Measurements from ENCODE around the gene CHRNA4. TPM values are rescaled to one million over a fixed set of nuclear protein-coding genes. Genes with fewer than 3 reads are reported as not detected.
"Not testable (repeated sequence)": the region's sequence is repeated elsewhere in the genome, so short reads cannot be mapped to it uniquely, and the experiment has no call there.

CHRNA4 gene
- total and polyA plus RNA-seq, 2 donors (not counting 1 experiment from before 2014, with no cell fraction given): not detected

DNA sequence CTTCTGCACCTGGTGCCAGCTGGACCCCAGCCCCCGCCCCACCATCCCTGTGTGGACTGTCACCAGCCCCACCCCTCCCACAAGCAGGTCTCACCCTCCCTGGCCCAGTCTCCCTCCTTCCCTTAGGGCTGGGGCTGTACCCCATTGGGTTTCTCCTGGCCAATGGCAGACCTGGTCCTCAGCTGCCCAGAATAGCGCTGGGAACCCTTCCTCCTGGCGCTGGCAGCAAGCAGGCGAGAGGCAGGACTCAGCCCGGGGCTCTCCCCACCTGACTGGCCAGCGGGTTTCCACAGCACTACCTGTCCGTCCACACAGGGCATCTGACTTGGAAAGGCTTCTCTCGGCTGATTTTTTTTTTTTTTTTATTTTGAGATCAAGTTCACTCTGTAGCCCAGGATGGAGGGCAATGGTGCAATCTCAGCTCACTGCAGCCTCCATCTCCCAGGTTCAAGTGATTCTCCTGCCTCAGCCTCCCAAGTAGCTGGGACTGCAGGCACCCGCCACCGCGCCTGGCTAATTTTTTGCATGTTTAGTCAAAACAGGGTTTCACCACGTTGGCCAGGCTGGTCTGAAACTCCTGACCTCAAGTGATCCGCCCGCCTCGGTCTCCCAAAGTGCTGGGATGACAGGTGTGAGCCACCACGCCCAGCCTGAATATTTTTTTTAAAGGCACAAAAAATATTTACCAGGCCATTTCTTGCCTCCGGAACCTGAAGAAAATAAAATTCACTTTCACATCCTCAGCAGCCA lies 21.6 kb upstream of the CHRNA4 start:
- no peak overlapping the region for H2AFZ ChIP-seq (ENCODE audit: low read length)
- no peak overlapping the region for H3K27ac ChIP-seq (ENCODE audit: insufficient read depth, low read length)
- no peak overlapping the region for H3K4me3 ChIP-seq (replicated peaks in 1 of 4; ENCODE audit: control extremely low read depth in 1 of 4, insufficient read depth in 1 of 4, low read depth in 3 of 4, low read length in 4 of 4)
- no peak overlapping the region for H3K4me2 ChIP-seq (ENCODE audit: extremely low read depth, insufficient read depth, low read length)
- H3K79me2 ChIP-seq (ENCODE audit: control insufficient read depth, insufficient read depth, low read length): no peaks in the 10 kb centered on the region
- no peaks in the 10 kb centered on the region for H3K36me3 ChIP-seq (ENCODE audit: control insufficient read depth, insufficient read depth, low read length)
- DNase-seq (ENCODE audit: low read depth in 2 of 2): no peak
- no peaks in the 10 kb centered on the region for H3K4me1 ChIP-seq (ENCODE audit: control insufficient read depth, extremely low read depth, insufficient read depth, low read length)
- H4K20me1 ChIP-seq (ENCODE audit: control insufficient read depth, extremely low read depth, insufficient read depth, low read length): no peaks in the 10 kb centered on the region
- TF ChIP-seq CTCF (conservative IDR thresholded peaks at IDR 0.05 in 1 of 2, IDR thresholded peaks at IDR 0.05 in 1 of 2; ENCODE audit: low read depth in 1 of 2, low read length in 2 of 2) (no peak), EZH2 (IDR thresholded peaks at IDR 0.05; ENCODE audit: low read length, missing control alignments) (no peak)
- H3K9ac ChIP-seq (ENCODE audit: insufficient read depth, low read length): no peak overlapping the region
- no peaks in the 10 kb centered on the region for H3K27me3 ChIP-seq (ENCODE audit: control insufficient read depth, insufficient read depth, low read length)
- peaks cover 2% of the 10 kb centered on the region for H3K9me3 ChIP-seq (ENCODE audit: control insufficient read depth, insufficient read depth, low read depth, low read length)

DNA sequence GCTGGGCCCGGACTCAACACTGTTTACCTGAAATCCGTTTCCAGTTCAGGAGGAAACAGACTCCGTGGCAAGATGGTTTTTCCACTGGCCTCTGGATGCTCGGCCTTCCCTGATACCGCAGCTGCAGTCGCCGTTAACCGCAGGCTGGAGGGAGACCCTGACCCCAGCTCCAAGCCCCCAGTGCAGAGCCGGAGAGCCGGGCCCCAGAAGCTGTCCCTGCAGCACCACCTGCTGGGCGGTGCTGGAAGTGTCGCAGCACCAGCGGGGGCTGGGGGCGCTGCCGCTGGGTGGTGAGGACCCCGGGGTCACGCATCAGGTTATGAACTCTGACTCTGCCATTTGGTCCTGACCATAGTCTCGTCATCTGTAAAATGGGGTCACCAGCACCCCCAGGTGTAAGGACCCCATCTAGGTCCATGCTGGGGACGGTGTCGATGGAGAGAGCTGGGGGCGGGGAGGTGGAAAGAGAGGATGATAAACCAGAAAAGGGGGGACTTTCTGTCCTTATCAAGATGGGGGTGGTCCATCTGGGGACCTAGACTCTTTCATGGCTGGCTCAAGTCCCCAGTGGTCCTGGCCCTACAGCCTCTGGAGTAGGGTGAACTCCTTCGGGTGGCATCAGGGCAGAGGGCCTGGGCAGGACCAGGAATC lies 20.8 kb upstream of the CHRNA4 start:
- Histone ChIP-seq H3K4me3 (replicated peaks in 1 of 4; ENCODE audit: control extremely low read depth in 1 of 4, insufficient read depth in 1 of 4, low read depth in 3 of 4, low read length in 4 of 4) (no peak overlapping the region), H4K20me1 (ENCODE audit: control insufficient read depth, extremely low read depth, insufficient read depth, low read length) (no peaks in the 10 kb centered on the region), H3K27me3 (ENCODE audit: control insufficient read depth, insufficient read depth, low read length) (no peaks in the 10 kb centered on the region), H3K36me3 (ENCODE audit: control insufficient read depth, insufficient read depth, low read length) (no peaks in the 10 kb centered on the region), H3K4me1 (ENCODE audit: control insufficient read depth, extremely low read depth, insufficient read depth, low read length) (no peaks in the 10 kb centered on the region), H3K9me3 (ENCODE audit: control insufficient read depth, insufficient read depth, low read depth, low read length) (no peaks in the 10 kb centered on the region), H3K4me2 (ENCODE audit: extremely low read depth, insufficient read depth, low read length) (no peak overlapping the region), H3K27ac (ENCODE audit: insufficient read depth, low read length) (no peak overlapping the region), H2AFZ (ENCODE audit: low read length) (no peak overlapping the region), H3K79me2 (ENCODE audit: control insufficient read depth, insufficient read depth, low read length) (no peaks in the 10 kb centered on the region), H3K9ac (ENCODE audit: insufficient read depth, low read length) (no peak overlapping the region)
- TF ChIP-seq EZH2 (IDR thresholded peaks at IDR 0.05; ENCODE audit: low read length, missing control alignments) (no peak), CTCF (conservative IDR thresholded peaks at IDR 0.05 in 1 of 2, IDR thresholded peaks at IDR 0.05 in 1 of 2; ENCODE audit: low read depth in 1 of 2, low read length in 2 of 2) (peak; percentile 80 to 82)
- DNase-seq (ENCODE audit: low read depth in 2 of 2): no peak

- no peak overlapping the region for H3K27ac ChIP-seq (ENCODE audit: insufficient read depth, low read length)
- H2AFZ ChIP-seq (ENCODE audit: low read length): no peak overlapping the region
- H3K27me3 ChIP-seq (ENCODE audit: control insufficient read depth, insufficient read depth, low read length): no peaks in the 10 kb centered on the region
- H3K9me3 ChIP-seq (ENCODE audit: control insufficient read depth, insufficient read depth, low read depth, low read length): no peaks in the 10 kb centered on the region
- H3K9ac ChIP-seq (ENCODE audit: insufficient read depth, low read length): no peak overlapping the region
- no peak overlapping the region for H3K4me2 ChIP-seq (ENCODE audit: extremely low read depth, insufficient read depth, low read length)
- H3K79me2 ChIP-seq (ENCODE audit: control insufficient read depth, insufficient read depth, low read length): no peaks in the 10 kb centered on the region
- no peaks in the 10 kb centered on the region for H3K36me3 ChIP-seq (ENCODE audit: control insufficient read depth, insufficient read depth, low read length)
- no peak for DNase-seq (ENCODE audit: low read depth in 2 of 2)
- TF ChIP-seq EZH2 (IDR thresholded peaks at IDR 0.05; ENCODE audit: low read length, missing control alignments) (no peak), CTCF (conservative IDR thresholded peaks at IDR 0.05 in 1 of 2, IDR thresholded peaks at IDR 0.05 in 1 of 2; ENCODE audit: low read depth in 1 of 2, low read length in 2 of 2) (no peak)
- no peaks in the 10 kb centered on the region for H3K4me1 ChIP-seq (ENCODE audit: control insufficient read depth, extremely low read depth, insufficient read depth, low read length)
- no peaks in the 10 kb centered on the region for H4K20me1 ChIP-seq (ENCODE audit: control insufficient read depth, extremely low read depth, insufficient read depth, low read length)
- H3K4me3 ChIP-seq (replicated peaks in 1 of 4; ENCODE audit: control extremely low read depth in 1 of 4, insufficient read depth in 1 of 4, low read depth in 3 of 4, low read length in 4 of 4): no peak overlapping the region
These were observed 19.3 kb upstream of the CHRNA4 start for GRCh38 chr20:63380346-63380870.

DNA sequence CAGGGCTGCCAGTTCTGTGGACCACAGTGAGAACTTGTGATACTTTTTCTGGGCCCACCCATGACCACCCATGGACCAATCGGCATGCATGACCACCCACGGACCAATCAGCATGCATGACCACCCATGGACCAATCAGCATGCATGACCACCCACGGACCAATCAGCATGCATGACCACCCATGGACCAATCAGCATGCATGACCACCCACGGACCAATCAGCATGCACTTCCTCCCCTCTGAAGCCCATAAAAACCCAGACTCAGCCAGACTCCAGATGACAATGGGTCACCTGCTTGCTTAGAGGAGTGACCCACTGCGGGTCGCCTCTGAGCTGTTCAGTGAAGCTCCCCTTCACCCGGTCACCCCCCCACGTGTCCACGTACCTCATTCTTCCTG lies 18.7 kb upstream of the CHRNA4 start:
- not testable (repeated sequence) for H2AFZ ChIP-seq (ENCODE audit: low read length); H4K20me1 ChIP-seq (ENCODE audit: control insufficient read depth, extremely low read depth, insufficient read depth, low read length); H3K79me2 ChIP-seq (ENCODE audit: control insufficient read depth, insufficient read depth, low read length); H3K4me3 ChIP-seq (replicated peaks in 1 of 4; ENCODE audit: control extremely low read depth in 1 of 4, insufficient read depth in 1 of 4, low read depth in 3 of 4, low read length in 4 of 4); H3K4me2 ChIP-seq (ENCODE audit: extremely low read depth, insufficient read depth, low read length); DNase-seq (ENCODE audit: low read depth in 2 of 2); H3K9ac ChIP-seq (ENCODE audit: insufficient read depth, low read length); H3K9me3 ChIP-seq (ENCODE audit: control insufficient read depth, insufficient read depth, low read depth, low read length); H3K36me3 ChIP-seq (ENCODE audit: control insufficient read depth, insufficient read depth, low read length); H3K27ac ChIP-seq (ENCODE audit: insufficient read depth, low read length); H3K4me1 ChIP-seq (ENCODE audit: control insufficient read depth, extremely low read depth, insufficient read depth, low read length); H3K27me3 ChIP-seq (ENCODE audit: control insufficient read depth, insufficient read depth, low read length)

All from fibroblast of lung (primary cell).